Panc1 (cell line): ENCODE results near the gene DOCK1. TPM values are rescaled to one million over a fixed set of nuclear protein-coding genes. Genes with fewer than 3 reads are reported as not detected.

Experiments
- ATAC-seq: fragments of 200-7000 bp; cut with Tn5 transposase; 2 replicates; pipeline ENCODE4 v1.9.1; 2020; ENCODE audit warnings: mild to moderate bottlenecking, moderate library complexity
- BruUV-seq: library from RNA; stranded (reverse); fragments of 400-500 nt; replicated peaks from 2 replicates; lab custom pipeline; 2021; lab: Mats Ljungman, UMichigan
- CTCF ChIA-PET: fragments of 300-600 bp; sonication (Branson Sonifier 250); formaldehyde crosslinking; loops from one replicate; lab custom pipeline; 2022; ENCODE audit warnings: antibody characterized with exemption; lab: Charles Lee
- POLR2A ChIA-PET: fragments of 300-600 bp; sonication (Branson Sonifier 250); formaldehyde crosslinking; loops from one replicate; lab custom pipeline; 2022; ENCODE audit warnings: antibody characterized with exemption; lab: Charles Lee
- DNase-seq: peaks from one replicate; pipeline ENCODE4 v3.0.0-alpha.2; 2010; ENCODE audit warnings: low read depth, low spot score
- H3K27ac ChIP-seq: 2 replicates; pipeline ENCODE4 v1.5.1; 2011; ENCODE audit warnings: mild to moderate bottlenecking, low read length, inconsistent platforms
- H3K27me3 ChIP-seq: fragments of 200-500 bp; sonication (Bioruptor generic); 2 replicates; pipeline ENCODE4 v1.6.0; 2014; ENCODE audit warnings: low read length, inconsistent platforms; ENCODE audit not compliant: control insufficient read depth, insufficient read depth
- H3K36me3 ChIP-seq: fragments of 200-500 bp; sonication (Bioruptor generic); 2 replicates; pipeline ENCODE4 v1.5.1; 2014; ENCODE audit warnings: inconsistent platforms, mild to moderate bottlenecking, low read length, moderate library complexity; ENCODE audit not compliant: control insufficient read depth, insufficient read depth
- H3K4me1 ChIP-seq: 2 replicates; pipeline ENCODE4 v1.5.1; 2011; ENCODE audit warnings: inconsistent platforms, mild to moderate bottlenecking, low read length, moderate library complexity; ENCODE audit not compliant: control insufficient read depth, insufficient read depth
- H3K4me3 ChIP-seq, 2 experiments: 2 replicates each; pipeline ENCODE4 v1.5.1; 2011 to 2012; ENCODE audit warnings: low read depth in 2 of 2, low read length in 2 of 2, mild to moderate bottlenecking in 2 of 2, inconsistent platforms in 1 of 2, moderate library complexity in 1 of 2
- H3K9me3 ChIP-seq: fragments of 200-500 bp; sonication (Bioruptor generic); 2 replicates; pipeline ENCODE4 v1.5.1; 2014; ENCODE audit warnings: low read depth, mild to moderate bottlenecking, inconsistent platforms, low read length, moderate library complexity; ENCODE audit not compliant: control insufficient read depth, insufficient read depth
- CTCF ChIP-seq: fragments of 450-650 bp; IDR thresholded peaks from 2 replicates; pipeline ENCODE4 v1.5.1; 2017; ENCODE audit warnings: mild to moderate bottlenecking
- POLR2AphosphoS5 ChIP-seq: IDR thresholded peaks from 2 replicates; pipeline ENCODE4 v1.6.1; 2012; ENCODE audit warnings: mild to moderate bottlenecking, low read depth, low read length, moderate library complexity
- SIN3A ChIP-seq: IDR thresholded peaks from 2 replicates; pipeline ENCODE4 v1.6.1; 2012; ENCODE audit warnings: low read depth, mild to moderate bottlenecking, low read length, moderate library complexity, borderline replicate concordance; ENCODE audit not compliant: insufficient read depth
- TCF7L2 ChIP-seq: IDR thresholded peaks from 2 replicates; pipeline ENCODE4 v1.6.1; 2011; ENCODE audit warnings: mild to moderate bottlenecking, low read depth, low read length, inconsistent platforms
- in situ Hi-C: cut with HindIII; loops from 2 replicates; pipeline ENCODE4 v1.10.0; 2016; ENCODE audit warnings: low sequenced_read_pairs, low pct_unique_long_range_greater_than_20kb
- intact Hi-C: fragments of 100-400 bp; cut with micrococcal nuclease; formaldehyde crosslinking; loops from one replicate; pipeline ENCODE4 v1.10.0; 2022; ENCODE audit not compliant: unreplicated experiment
- total RNA-seq: library from RNA; stranded (reverse); gene quantifications from one replicate; pipeline ENCODE4 v1.2.1, GENCODE V29; 2021; ENCODE audit not compliant: unreplicated experiment
- TF ChIP-seq, protein P1 (sequence below), 2 experiments: IDR thresholded peaks; 2 replicates each; pipeline ENCODE4 v1.6.1; 2011 to 2012; ENCODE audit warnings: low read depth in 2 of 2, control low read depth in 1 of 2, low read length in 1 of 2, mild to moderate bottlenecking in 1 of 2, moderate library complexity in 1 of 2; ENCODE audit not compliant: insufficient read depth in 1 of 2

DOCK1 gene
- total RNA-seq, 1 experiment from 2014 or later, result 67.6 TPM

DNA sequence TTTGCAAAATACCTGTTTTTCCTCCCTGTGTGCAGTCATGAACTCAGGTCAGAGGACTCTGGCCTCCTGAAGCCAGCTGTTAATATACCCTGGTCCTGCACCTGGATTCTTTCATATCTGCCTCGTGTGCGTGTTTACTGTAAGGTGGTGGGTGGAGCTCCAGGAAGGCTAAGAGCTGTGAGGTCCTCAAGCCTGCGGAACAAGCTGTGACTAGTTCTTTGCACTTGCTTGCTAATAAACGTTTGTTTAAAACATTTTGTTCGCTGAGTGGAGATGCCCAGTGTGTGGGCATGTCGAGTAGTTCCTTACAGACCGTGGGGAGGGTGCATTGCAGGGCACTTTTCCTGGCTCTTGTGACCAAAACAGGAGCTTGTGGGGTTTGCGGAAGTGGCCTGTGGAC lies 139.0 kb downstream of the DOCK1 start:
- no peaks in the 10 kb centered on the region for H3K27me3 ChIP-seq
- ATAC-seq (no peak), DNase-seq (no peak)
- H3K36me3 ChIP-seq, result peaks cover 12% of the 10 kb centered on the region
- ChIA-PET POLR2A (no interaction called here), CTCF (no interaction called here)
- TF ChIP-seq SIN3A, result no peak
- TF ChIP-seq CTCF, result no peak
- no peak for TF ChIP-seq TCF7L2
- TF ChIP-seq, protein P1, sequence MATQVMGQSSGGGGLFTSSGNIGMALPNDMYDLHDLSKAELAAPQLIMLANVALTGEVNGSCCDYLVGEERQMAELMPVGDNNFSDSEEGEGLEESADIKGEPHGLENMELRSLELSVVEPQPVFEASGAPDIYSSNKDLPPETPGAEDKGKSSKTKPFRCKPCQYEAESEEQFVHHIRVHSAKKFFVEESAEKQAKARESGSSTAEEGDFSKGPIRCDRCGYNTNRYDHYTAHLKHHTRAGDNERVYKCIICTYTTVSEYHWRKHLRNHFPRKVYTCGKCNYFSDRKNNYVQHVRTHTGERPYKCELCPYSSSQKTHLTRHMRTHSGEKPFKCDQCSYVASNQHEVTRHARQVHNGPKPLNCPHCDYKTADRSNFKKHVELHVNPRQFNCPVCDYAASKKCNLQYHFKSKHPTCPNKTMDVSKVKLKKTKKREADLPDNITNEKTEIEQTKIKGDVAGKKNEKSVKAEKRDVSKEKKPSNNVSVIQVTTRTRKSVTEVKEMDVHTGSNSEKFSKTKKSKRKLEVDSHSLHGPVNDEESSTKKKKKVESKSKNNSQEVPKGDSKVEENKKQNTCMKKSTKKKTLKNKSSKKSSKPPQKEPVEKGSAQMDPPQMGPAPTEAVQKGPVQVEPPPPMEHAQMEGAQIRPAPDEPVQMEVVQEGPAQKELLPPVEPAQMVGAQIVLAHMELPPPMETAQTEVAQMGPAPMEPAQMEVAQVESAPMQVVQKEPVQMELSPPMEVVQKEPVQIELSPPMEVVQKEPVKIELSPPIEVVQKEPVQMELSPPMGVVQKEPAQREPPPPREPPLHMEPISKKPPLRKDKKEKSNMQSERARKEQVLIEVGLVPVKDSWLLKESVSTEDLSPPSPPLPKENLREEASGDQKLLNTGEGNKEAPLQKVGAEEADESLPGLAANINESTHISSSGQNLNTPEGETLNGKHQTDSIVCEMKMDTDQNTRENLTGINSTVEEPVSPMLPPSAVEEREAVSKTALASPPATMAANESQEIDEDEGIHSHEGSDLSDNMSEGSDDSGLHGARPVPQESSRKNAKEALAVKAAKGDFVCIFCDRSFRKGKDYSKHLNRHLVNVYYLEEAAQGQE (IDR thresholded peaks at IDR 0.05; ENCODE audit: insufficient read depth in 1 of 2, low read depth in 2 of 2, low read length in 1 of 2), result no peak
- no peak for TF ChIP-seq POLR2AphosphoS5
- in situ Hi-C loops, result no loop called here
- intact Hi-C loops, result no loop called here
- no peaks in the 10 kb centered on the region for H3K9me3 ChIP-seq
- no TSS peak for BruUV-seq
- no peak overlapping the region for H3K4me3 ChIP-seq
- no peak overlapping the region for H3K27ac ChIP-seq
- no peaks in the 10 kb centered on the region for H3K4me1 ChIP-seq

GRCh38 chr10:127046975-127047877 lies 142.0 kb downstream of the DOCK1 start:
- CTCF ChIA-PET, result interaction anchor here (0.6 kb wide), 1 partner anchor 226 kb away, joined by 5 read pairs; no protein-coding TSS in a partner anchor
- no peaks in the 10 kb centered on the region for H3K9me3 ChIP-seq
- H3K27me3 ChIP-seq, result no peaks in the 10 kb centered on the region
- intact Hi-C loops, result no loop called here
- ATAC-seq, result no peak
- in situ Hi-C loops, result no loop called here
- POLR2A ChIA-PET, result no interaction called here
- H3K4me1 ChIP-seq, result no peaks in the 10 kb centered on the region
- TF ChIP-seq TCF7L2, result no peak
- no peak for TF ChIP-seq SIN3A
- TF ChIP-seq, protein P1 (IDR thresholded peaks at IDR 0.05; ENCODE audit: insufficient read depth in 1 of 2, low read depth in 2 of 2, low read length in 1 of 2), result no peak
- TF ChIP-seq CTCF, result no peak
- DNase-seq, result no peak
- no peak overlapping the region for H3K27ac ChIP-seq
- no peak overlapping the region for H3K4me3 ChIP-seq
- H3K36me3 ChIP-seq, result peaks cover 10% of the 10 kb centered on the region
- BruUV-seq, result no TSS peak
